CD4-positive, alpha-beta memory T cell (primary cell): Measurements from ENCODE around the gene FICD. TPM values are rescaled to one million over a fixed set of nuclear protein-coding genes. Genes with fewer than 3 reads are reported as not detected.

Experiments used
- CTCF ChIA-PET: fragments of 350-600 bp; sonication (Branson Sonifier 250); formaldehyde crosslinking; loops from one replicate; lab custom pipeline; 2021; ENCODE audit warnings: inconsistent platforms; ENCODE audit not compliant: partially characterized antibody; lab: Charles Lee
- POLR2A ChIA-PET: fragments of 350-600 bp; sonication (Branson Sonifier 250); formaldehyde crosslinking; loops from one replicate; lab custom pipeline; 2021; ENCODE audit not compliant: partially characterized antibody; lab: Charles Lee
- DNase-seq, 5 donors: peaks; one replicate each; pipeline versions ENCODE4 v3.0.0 to v3.0.0-alpha.2; 2020 to 2022; ENCODE audit warnings: mixed read lengths in 1 of 5
- H3K27ac ChIP-seq: one replicate; pipeline ENCODE4 v1.7.0; 2013; ENCODE audit warnings: low read depth, low read length
- H3K27me3 ChIP-seq: 2 replicates; pipeline ENCODE4 v1.7.0; 2013; ENCODE audit warnings: mild to moderate bottlenecking, low read length, moderate library complexity; ENCODE audit not compliant: insufficient read depth
- H3K36me3 ChIP-seq: 2 replicates; pipeline ENCODE4 v1.7.0; 2013; ENCODE audit warnings: mild to moderate bottlenecking, low read length, moderate library complexity; ENCODE audit not compliant: insufficient read depth
- H3K4me1 ChIP-seq: 2 replicates; pipeline ENCODE4 v1.7.0; 2013; ENCODE audit warnings: mild to moderate bottlenecking, low read length, moderate library complexity; ENCODE audit not compliant: insufficient read depth
- H3K4me3 ChIP-seq, 2 donors: one replicate each; pipeline ENCODE4 v1.7.0; 2013; ENCODE audit warnings: low read length in 2 of 2, mild to moderate bottlenecking in 1 of 2
- H3K9me3 ChIP-seq, 2 donors: one replicate each; pipeline ENCODE4 v1.7.0; 2013; ENCODE audit warnings: low read length in 2 of 2, control low read depth in 1 of 2; ENCODE audit not compliant: control insufficient read depth in 1 of 2
- H3K27ac Mint-ChIP-seq, 7 donors: one replicate each; pipeline ENCODE4 v1.8.0; 2020 to 2021; ENCODE audit warnings: mixed read lengths in 7 of 7, mild to moderate bottlenecking in 6 of 7, inconsistent platforms in 3 of 7, moderate library complexity in 3 of 7
- H3K27me3 Mint-ChIP-seq, 2 donors: one replicate each; pipeline ENCODE4 v1.8.0; 2020 to 2021; ENCODE audit warnings: mixed read lengths in 2 of 2
- H3K36me3 Mint-ChIP-seq, 2 donors: one replicate each; pipeline ENCODE4 v1.8.0; 2020 to 2021; ENCODE audit warnings: mixed read lengths in 2 of 2, inconsistent platforms in 1 of 2, mild to moderate bottlenecking in 1 of 2
- H3K4me1 Mint-ChIP-seq, 4 donors: one replicate each; pipeline ENCODE4 v1.8.0; 2020 to 2021; ENCODE audit warnings: mixed read lengths in 4 of 4, mild to moderate bottlenecking in 1 of 4
- H3K4me3 Mint-ChIP-seq, 8 donors: one replicate each; pipeline ENCODE4 v1.8.0; 2020 to 2021; ENCODE audit warnings: mixed read lengths in 8 of 8, mild to moderate bottlenecking in 7 of 8, moderate library complexity in 6 of 8, inconsistent platforms in 3 of 8
- H3K9me3 Mint-ChIP-seq, 8 donors: one replicate each; pipeline ENCODE4 v1.8.0; 2020 to 2021; ENCODE audit warnings: mixed read lengths in 8 of 8, mild to moderate bottlenecking in 5 of 8, inconsistent platforms in 3 of 8, moderate library complexity in 1 of 8
- intact Hi-C: fragments of 100-400 bp; cut with micrococcal nuclease; formaldehyde crosslinking; loops from one replicate; pipeline ENCODE4 v1.15.1; 2023
- polyA plus RNA-seq, 2 donors: library from polyadenylated mRNA; unstranded; fragments of 300-500 nt; fragmentation: Illumina TruSeq; gene quantifications; one replicate each; pipeline ENCODE4 v1.2.3, GENCODE V29; 2021
- total RNA-seq, 2 experiments: library from RNA; stranded (reverse); gene quantifications; one replicate each; pipeline ENCODE4 v1.2.3, GENCODE V29; 2021

FICD gene
- total RNA-seq (10 to 100 TPM; 10.6 to 12.3 TPM), polyA plus RNA-seq (1 to 10 TPM; 2.3 to 3.9 TPM)

- intact Hi-C loops: loop anchor here (1.0 to 10.0 kb wide), 9 partner anchors 46 to 1420 kb away; partner anchors contain the start of genes CORO1C, CRY1, PRDM4 and PWP1
- ChIA-PET POLR2A (interaction anchor here (1.0 kb wide), 1 partner anchor 46 kb away, joined by 8 read pairs; the partner anchor contains the start of genes ISCU and SART3), CTCF (interaction anchor here (1.9 kb wide), 1 partner anchor 103 kb away, joined by 6 read pairs; no protein-coding TSS in a partner anchor)
- H3K27me3 Mint-ChIP-seq: peaks cover 1% of the 10 kb centered on the region in 2 donors
- H3K36me3 ChIP-seq: peaks cover 21% of the 10 kb centered on the region
- peaks cover 12 to 27% of the 10 kb centered on the region in 2 donors for H3K36me3 Mint-ChIP-seq
- peak within 1 kb of the TSS; percentile 86 for H3K27ac ChIP-seq
- peaks cover 16 to 42% (median 28%) of the 10 kb centered on the region in 4 donors for H3K4me1 Mint-ChIP-seq
- peak within 1 kb of the TSS; percentile 84 to 90 for H3K4me3 ChIP-seq
- H3K27me3 ChIP-seq: no peaks in the 10 kb centered on the region
- H3K9me3 Mint-ChIP-seq: peaks cover 0 to 2% (median 0%) of the 10 kb centered on the region in 8 donors
- peak; percentile 98 to 100 (median 99) for DNase-seq
- peak within 1 kb of the TSS; percentile 90 to 97 (median 95) for H3K27ac Mint-ChIP-seq
- H3K9me3 ChIP-seq: no peaks in the 10 kb centered on the region
- H3K4me1 ChIP-seq: peaks cover 27% of the 10 kb centered on the region
- peak within 1 kb of the TSS; percentile 91 to 97 (median 94) for H3K4me3 Mint-ChIP-seq
Measured at GRCh38 chr12:108514973-108515814, at the start of gene FICD. TSS of gene FICD (plus strand) at chr12:108515277. CDS start at chr12:108516973, 1,696 bp downstream.

GRCh38 chr12:108465417-108465816, 49.7 kb upstream of the FICD start:
- no peaks in the 10 kb centered on the region for H3K4me1 ChIP-seq
- no peak for DNase-seq
- no peak overlapping the region for H3K4me3 Mint-ChIP-seq
- no peaks in the 10 kb centered on the region for H3K36me3 Mint-ChIP-seq
- ChIA-PET CTCF (interaction anchor here (0.6 to 4.2 kb wide), 2 partner anchors 7 to 21 kb away, joined by 3 to 18 read pairs; no protein-coding TSS in a partner anchor), POLR2A (no interaction called here)
- peaks cover 0 to 5% (median 2%) of the 10 kb centered on the region in 8 donors for H3K9me3 Mint-ChIP-seq
- H3K4me1 Mint-ChIP-seq: no peaks in the 10 kb centered on the region
- H3K9me3 ChIP-seq: no peaks in the 10 kb centered on the region
- H3K27me3 Mint-ChIP-seq: peaks cover 28 to 34% of the 10 kb centered on the region in 2 donors
- no peaks in the 10 kb centered on the region for H3K36me3 ChIP-seq
- no peak overlapping the region for H3K27ac ChIP-seq
- intact Hi-C loops: no loop called here
- H3K4me3 ChIP-seq: no peak overlapping the region
- no peaks in the 10 kb centered on the region for H3K27me3 ChIP-seq
- no peak overlapping the region for H3K27ac Mint-ChIP-seq

- Mint-ChIP-seq H3K27ac (no peak overlapping the region), H3K4me3 (no peak overlapping the region), H3K27me3 (peaks cover 13 to 25% of the 10 kb centered on the region in 2 donors), H3K36me3 (no peaks in the 10 kb centered on the region), H3K9me3 (peaks cover 0 to 5% (median 2%) of the 10 kb centered on the region in 8 donors), H3K4me1 (no peaks in the 10 kb centered on the region)
- H3K9me3 ChIP-seq: no peaks in the 10 kb centered on the region
- no peak overlapping the region for H3K4me3 ChIP-seq
- no peaks in the 10 kb centered on the region for H3K27me3 ChIP-seq
- no peaks in the 10 kb centered on the region for H3K36me3 ChIP-seq
- H3K27ac ChIP-seq: no peak overlapping the region
- CTCF ChIA-PET: interaction anchor here (4.2 kb wide), 1 partner anchor 10 kb away, joined by 18 read pairs; no protein-coding TSS in a partner anchor
- no peaks in the 10 kb centered on the region for H3K4me1 ChIP-seq
- POLR2A ChIA-PET: no interaction called here
- peak in 4 of 5 donors; percentile 11 to 27 (median 20) for DNase-seq
- intact Hi-C loops: no loop called here
Measured at GRCh38 chr12:108468196-108468968, 46.7 kb upstream of the FICD start.

- no peak for DNase-seq
- H3K9me3 ChIP-seq: no peaks in the 10 kb centered on the region
- H3K4me1 ChIP-seq: no peaks in the 10 kb centered on the region
- H3K36me3 ChIP-seq: no peaks in the 10 kb centered on the region
- H3K4me3 Mint-ChIP-seq: no peak overlapping the region
- intact Hi-C loops: no loop called here
- no peak overlapping the region for H3K27ac ChIP-seq
- ChIA-PET CTCF (interaction anchor here (0.6 kb wide), 1 partner anchor 326 kb away, joined by 3 read pairs; no protein-coding TSS in a partner anchor), POLR2A (no interaction called here)
- H3K4me3 ChIP-seq: no peak overlapping the region
- H3K27me3 ChIP-seq: no peaks in the 10 kb centered on the region
- no peaks in the 10 kb centered on the region for H3K36me3 Mint-ChIP-seq
- peaks cover 0 to 2% (median 0%) of the 10 kb centered on the region in 8 donors for H3K9me3 Mint-ChIP-seq
- peaks cover 1 to 15% of the 10 kb centered on the region in 2 donors for H3K27me3 Mint-ChIP-seq
- H3K4me1 Mint-ChIP-seq: no peaks in the 10 kb centered on the region
- no peak overlapping the region for H3K27ac Mint-ChIP-seq
Measured at GRCh38 chr12:108473400-108474055, 41.5 kb upstream of the FICD start.

GRCh38 chr12:108475396-108475795, 39.7 kb upstream of the FICD start:
- H3K4me3 ChIP-seq: no peak overlapping the region
- Mint-ChIP-seq H3K36me3 (no peaks in the 10 kb centered on the region), H3K27ac (no peak overlapping the region), H3K9me3 (peaks cover 0 to 2% (median 0%) of the 10 kb centered on the region in 8 donors), H3K4me3 (no peak overlapping the region), H3K4me1 (no peaks in the 10 kb centered on the region), H3K27me3 (peaks cover 3 to 23% of the 10 kb centered on the region in 2 donors)
- H3K36me3 ChIP-seq: no peaks in the 10 kb centered on the region
- H3K27me3 ChIP-seq: no peaks in the 10 kb centered on the region
- no peak overlapping the region for H3K27ac ChIP-seq
- DNase-seq: no peak
- intact Hi-C loops: no loop called here
- no peaks in the 10 kb centered on the region for H3K9me3 ChIP-seq
- ChIA-PET CTCF (no interaction called here), POLR2A (no interaction called here)
- no peaks in the 10 kb centered on the region for H3K4me1 ChIP-seq

- intact Hi-C loops: no loop called here
- no peaks in the 10 kb centered on the region for H3K4me1 Mint-ChIP-seq
- POLR2A ChIA-PET: no interaction called here
- H3K27ac Mint-ChIP-seq: no peak overlapping the region
- DNase-seq: no peak
- no peak overlapping the region for H3K27ac ChIP-seq
- no peak overlapping the region for H3K4me3 Mint-ChIP-seq
- no peaks in the 10 kb centered on the region for H3K4me1 ChIP-seq
- H3K36me3 Mint-ChIP-seq: no peaks in the 10 kb centered on the region
- H3K9me3 Mint-ChIP-seq: peaks cover 0 to 2% (median 0%) of the 10 kb centered on the region in 8 donors
- CTCF ChIA-PET: no interaction called here
- no peak overlapping the region for H3K4me3 ChIP-seq
- H3K9me3 ChIP-seq: no peaks in the 10 kb centered on the region
- H3K27me3 ChIP-seq: no peaks in the 10 kb centered on the region
- H3K27me3 Mint-ChIP-seq: peaks cover 10 to 22% of the 10 kb centered on the region in 2 donors
- H3K36me3 ChIP-seq: no peaks in the 10 kb centered on the region
Measured at GRCh38 chr12:108477055-108477880, 37.8 kb upstream of the FICD start.
